Measurements from ENCODE around the gene CDK18.

GRCh38 chr1:205510308-205510950, 6.0 kb downstream of the CDK18 start:
- TF ChIP-seq CTCF (conservative IDR thresholded peaks at IDR 0.05 in 1 of 2, IDR thresholded peaks at IDR 0.05 in 1 of 2; ENCODE audit: extremely low read depth in 1 of 2, insufficient read depth in 1 of 2, low read depth in 1 of 2, low read length in 2 of 2) (no peak), EZH2 (IDR thresholded peaks at IDR 0.05; ENCODE audit: borderline replicate concordance, low read length) (no peak)

Measured in mammary epithelial cell (primary cell).